Endothelial cell of umbilical vein (primary cell): Measurements from ENCODE around the gene SMNDC1. TPM values are rescaled to one million over a fixed set of nuclear protein-coding genes. Genes with fewer than 3 reads are reported as not detected.

ENCODE experiments used
- BruUV-seq: library from RNA; stranded (reverse); fragments of 400-500 nt; replicated peaks from 2 replicates; lab custom pipeline; 2021; lab: Mats Ljungman, UMichigan
- CTCF ChIA-PET: fragments of 300-600, 350-600 bp; sonication (Branson Sonifier 250); formaldehyde crosslinking; loops from one replicate; lab custom pipeline; 2021; ENCODE audit warnings: antibody characterized with exemption, inconsistent platforms; lab: Charles Lee
- POLR2A ChIA-PET: fragments of 300-600, 350-600 bp; sonication (Branson Sonifier 250); formaldehyde crosslinking; loops from one replicate; lab custom pipeline; 2021; ENCODE audit warnings: antibody characterized with exemption, inconsistent platforms; lab: Charles Lee
- DNase-seq: peaks from one replicate; pipeline ENCODE4 v3.0.0-alpha.2; 2011; ENCODE audit warnings: low read depth, low spot score
- FAIRE-seq: peaks from 2 replicates; lab custom pipeline; 2011; peaks lifted over from hg19 to GRCh38; lab: Jason Lieb, UNC
- H2AFZ ChIP-seq: 2 replicates; pipeline ENCODE4 v1.6.0; 2012; ENCODE audit warnings: low read depth, low read length, control low read depth, inconsistent platforms
- H3K27ac ChIP-seq: 2 replicates; pipeline ENCODE4 v1.5.1; 2011; ENCODE audit warnings: low read depth, mild to moderate bottlenecking, control low read depth, low read length, moderate library complexity; ENCODE audit not compliant: insufficient read depth
- H3K27me3 ChIP-seq, 2 experiments: 2 replicates each; pipeline versions ENCODE4 v1.6.0 to v1.6.1; 2011; ENCODE audit warnings: low read length in 2 of 2, mixed read lengths in 1 of 2; ENCODE audit not compliant: control insufficient read depth in 2 of 2, insufficient read depth in 2 of 2
- H3K36me3 ChIP-seq, 2 experiments: 2 replicates in 1 of 2; 3 replicates in 1 of 2; pipeline ENCODE4 v1.5.1; 2011; ENCODE audit warnings: low read length in 2 of 2, mild to moderate bottlenecking in 1 of 2, moderate library complexity in 1 of 2; ENCODE audit not compliant: control insufficient read depth in 2 of 2, insufficient read depth in 2 of 2; ENCODE audit errors: extremely low read depth in 1 of 2
- H3K4me1 ChIP-seq: 3 replicates; pipeline ENCODE4 v1.5.1; 2011; ENCODE audit warnings: mild to moderate bottlenecking, low read length; ENCODE audit not compliant: control insufficient read depth, insufficient read depth; ENCODE audit errors: extremely low read depth
- H3K4me2 ChIP-seq: 2 replicates; pipeline ENCODE4 v1.6.1; 2011; ENCODE audit warnings: low read length, control low read depth, mixed read lengths; ENCODE audit not compliant: insufficient read depth
- H3K4me3 ChIP-seq, 3 experiments: fragments of 200-600 bp in 1 of 3; sonication (generic), shearing (Covaris generic) in 1 of 3; replicated peaks in 1 of 3; 2 replicates each; pipeline ENCODE4 v1.5.1; 2011 to 2016; ENCODE audit warnings: control low read depth in 3 of 3, low read length in 3 of 3, mild to moderate bottlenecking in 2 of 3, inconsistent platforms in 1 of 3, low read depth in 1 of 3, moderate library complexity in 1 of 3; ENCODE audit not compliant: insufficient read depth in 1 of 3
- H3K79me2 ChIP-seq: 2 replicates; pipeline ENCODE4 v1.6.0; 2012; ENCODE audit warnings: low read length, inconsistent platforms; ENCODE audit not compliant: control insufficient read depth, insufficient read depth
- H3K9ac ChIP-seq: replicated peaks from 2 replicates; pipeline ENCODE3; 2011; ENCODE audit warnings: low read length, control low read depth; ENCODE audit not compliant: insufficient read depth; ENCODE audit errors: extremely low read depth
- H3K9me1 ChIP-seq: replicated peaks from 3 replicates; pipeline ENCODE4 v1.6.0; 2011; ENCODE audit warnings: mild to moderate bottlenecking, low read length; ENCODE audit not compliant: control insufficient read depth, insufficient read depth; ENCODE audit errors: extremely low read depth
- H3K9me3 ChIP-seq: replicated peaks from 2 replicates; pipeline ENCODE4 v1.5.1; 2012; ENCODE audit warnings: low read length, inconsistent platforms; ENCODE audit not compliant: control insufficient read depth, insufficient read depth
- H4K20me1 ChIP-seq: replicated peaks from 2 replicates; pipeline ENCODE3; 2011; ENCODE audit warnings: mild to moderate bottlenecking, low read length; ENCODE audit not compliant: control insufficient read depth, insufficient read depth; ENCODE audit errors: extremely low read depth
- CTCF ChIP-seq, 2 donors: IDR thresholded peaks; 1 replicate in 1 of 2; 2 replicates in 1 of 2; pipeline ENCODE4 v1.5.1; 2011; ENCODE audit warnings: low read length in 2 of 2, mild to moderate bottlenecking in 2 of 2, moderate library complexity in 2 of 2, control low read depth in 1 of 2, inconsistent platforms in 1 of 2, low read depth in 1 of 2; ENCODE audit not compliant: insufficient read depth in 1 of 2; ENCODE audit errors: extremely low read depth in 1 of 2
- EZH2 ChIP-seq: IDR thresholded peaks from 2 replicates; pipeline ENCODE4 v1.6.1; 2012; ENCODE audit warnings: borderline replicate concordance, low read depth, mild to moderate bottlenecking, moderate library complexity, low read length, inconsistent platforms; ENCODE audit not compliant: severe bottlenecking
- FOS ChIP-seq: IDR thresholded peaks from 2 replicates; pipeline ENCODE4 v1.6.1; 2011; ENCODE audit warnings: mild to moderate bottlenecking, low read length, moderate library complexity, borderline replicate concordance; ENCODE audit not compliant: insufficient read depth
- GATA2 ChIP-seq: IDR thresholded peaks from 2 replicates; pipeline ENCODE4 v1.7.0; 2011; ENCODE audit warnings: low read depth, mild to moderate bottlenecking, moderate library complexity, mixed read lengths, low read length; ENCODE audit not compliant: insufficient read length, insufficient read depth
- JUN ChIP-seq: IDR thresholded peaks from 2 replicates; pipeline ENCODE4 v1.6.1; 2011; ENCODE audit warnings: borderline replicate concordance, low read depth; ENCODE audit not compliant: insufficient read length, insufficient read depth
- MAX ChIP-seq: IDR thresholded peaks from 2 replicates; pipeline ENCODE4 v1.6.1; 2011; ENCODE audit not compliant: insufficient read depth, insufficient read length
- MYC ChIP-seq: IDR thresholded peaks from one replicate; pipeline ENCODE4 v1.6.1; 2011; ENCODE audit warnings: mild to moderate bottlenecking, low read depth, low read length
- POLR2A ChIP-seq: IDR thresholded peaks from 2 replicates; pipeline ENCODE4 v1.6.1; 2012; ENCODE audit warnings: low read depth, mild to moderate bottlenecking, control low read depth, low read length
- POLR2AphosphoS5 ChIP-seq: IDR thresholded peaks from 2 replicates; pipeline ENCODE4 v1.6.1; 2012; ENCODE audit warnings: low read depth, mild to moderate bottlenecking, control low read depth, low read length, moderate library complexity; ENCODE audit not compliant: insufficient read depth
- dilution Hi-C: fragments of 300-500 bp; cut with MboI; formaldehyde crosslinking; loops from one replicate; pipeline ENCODE4 v1.15.0; 2019; ENCODE audit warnings: low sequenced_read_pairs; ENCODE audit not compliant: extremely low pct_ligation_motif_present
- intact Hi-C: fragments of 100-400 bp; cut with micrococcal nuclease; formaldehyde crosslinking; loops from one replicate; pipeline ENCODE4 v1.10.0; 2022
- polyA plus RNA-seq, 4 experiments: library from polyadenylated mRNA; depleted of rRNA in 3 of 4; stranded (reverse) in 3 of 4; unstranded in 1 of 4; fragments of >200 nt; gene quantifications; 2 replicates each; pipeline versions ENCODE4 v1.2.1 to v1.2.3, GENCODE V29; 2011 to 2012; ENCODE audit warnings: missing spikeins in 1 of 4
- total RNA-seq: library from RNA; stranded (reverse); gene quantifications from 2 replicates; pipeline ENCODE4 v1.2.3, GENCODE V29; 2021

SMNDC1 gene
- total and polyA plus RNA-seq, 2 donors (not counting 3 experiments of a cell fraction or from before 2014, with no cell fraction given), result 7.1 to 39.3 TPM

- dilution Hi-C loops (loop anchor here (25.0 kb wide), 2 partner anchors 160 to 410 kb away; no protein-coding TSS in a partner anchor), intact Hi-C loops (no loop called here)
- CTCF ChIA-PET, result interaction anchor here (0.9 to 2.6 kb wide), 3 partner anchors 8 to 159 kb away, joined by 3 to 7 read pairs (median 4); partner anchors contain the start of gene SMNDC1
- Histone ChIP-seq H3K79me2 (peaks cover 30% of the 10 kb centered on the region), H3K9me1 (no peaks in the 10 kb centered on the region), H2AFZ (no peak overlapping the region), H4K20me1 (peaks cover 8% of the 10 kb centered on the region), H3K27ac (no peak overlapping the region), H3K9ac (no peak overlapping the region), H3K4me2 (no peak overlapping the region), H3K27me3 (no peaks in the 10 kb centered on the region), H3K4me3 (no peak overlapping the region), H3K36me3 (peaks cover 19 to 53% of the 10 kb centered on the region in 2 experiments), H3K9me3 (no peaks in the 10 kb centered on the region), H3K4me1 (no peaks in the 10 kb centered on the region)
- no TSS peak for BruUV-seq
- TF ChIP-seq EZH2 (no peak), MYC (no peak), CTCF (IDR thresholded peaks at IDR 0.05; ENCODE audit: extremely low read depth in 1 of 2, insufficient read depth in 1 of 2, low read depth in 1 of 2, low read length in 2 of 2) (no peak), MAX (no peak), FOS (no peak), POLR2AphosphoS5 (no peak), POLR2A (no peak), GATA2 (no peak), JUN (no peak)
- FAIRE-seq, result no peak
- POLR2A ChIA-PET, result interaction anchor here (0.6 to 1.3 kb wide), 2 partner anchors 8 to 70 kb away, joined by 4 to 5 read pairs; partner anchors contain the start of gene SMNDC1
- DNase-seq, result no peak
Measured at GRCh38 chr10:110296966-110297365, 7.8 kb downstream of the SMNDC1 start.
